ENCODE data around the gene SLC6A3. TPM values are rescaled to one million over a fixed set of nuclear protein-coding genes. Genes with fewer than 3 reads are reported as not detected.

SLC6A3 gene
- total RNA-seq, 1 donor from 2014 or later, result not detected

- DNase-seq (ENCODE audit: low spot score), result no peak
- Mint-ChIP-seq H3K36me3 (ENCODE audit: low read depth) (no peaks in the 10 kb centered on the region), H3K9me3 (no peaks in the 10 kb centered on the region), H3K27me3 (ENCODE audit: low read depth) (peaks cover 20% of the 10 kb centered on the region), H3K27ac (no peak overlapping the region), H3K4me3 (ENCODE audit: low read depth) (no peak overlapping the region), H3K4me1 (ENCODE audit: low read depth) (peaks cover 16% of the 10 kb centered on the region)
- intact Hi-C loops (cut with micrococcal nuclease), result no loop called here
These were observed 60.7 kb downstream of the SLC6A3 start for GRCh38 chr5:1384521-1384920.

DNA sequence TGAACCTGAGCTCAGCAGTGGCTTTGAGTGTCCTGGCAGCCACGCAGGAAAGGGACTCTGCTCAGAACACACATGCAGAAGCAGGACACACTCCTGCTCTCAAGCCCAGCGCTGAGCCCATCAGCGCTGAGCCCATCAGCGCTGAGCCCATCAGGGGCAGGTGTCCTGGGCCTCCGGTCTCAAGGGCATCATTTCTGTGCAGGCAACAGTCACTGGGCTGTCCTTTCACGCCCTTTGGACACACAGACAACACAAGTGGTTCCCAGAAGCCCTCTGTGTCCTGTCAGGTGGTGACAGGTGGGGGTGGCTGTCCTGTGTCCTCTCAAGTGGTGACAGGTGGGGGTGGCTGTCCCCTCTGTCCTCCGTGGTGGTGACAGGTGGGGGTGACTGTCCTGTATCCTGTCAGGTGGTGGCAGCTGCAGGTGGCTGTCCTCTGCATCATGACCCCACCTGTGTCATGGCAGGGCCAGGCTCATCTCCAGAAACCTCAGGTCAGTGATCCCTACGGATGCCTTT, 61.3 kb downstream of the SLC6A3 start:
- Mint-ChIP-seq H3K9me3 (no peaks in the 10 kb centered on the region), H3K4me3 (ENCODE audit: low read depth) (no peak overlapping the region), H3K27me3 (ENCODE audit: low read depth) (peaks cover 17% of the 10 kb centered on the region), H3K27ac (no peak overlapping the region), H3K36me3 (ENCODE audit: low read depth) (no peaks in the 10 kb centered on the region), H3K4me1 (ENCODE audit: low read depth) (peaks cover 16% of the 10 kb centered on the region)
- DNase-seq (ENCODE audit: low spot score), result no peak
- intact Hi-C loops (cut with micrococcal nuclease), result no loop called here

DNA sequence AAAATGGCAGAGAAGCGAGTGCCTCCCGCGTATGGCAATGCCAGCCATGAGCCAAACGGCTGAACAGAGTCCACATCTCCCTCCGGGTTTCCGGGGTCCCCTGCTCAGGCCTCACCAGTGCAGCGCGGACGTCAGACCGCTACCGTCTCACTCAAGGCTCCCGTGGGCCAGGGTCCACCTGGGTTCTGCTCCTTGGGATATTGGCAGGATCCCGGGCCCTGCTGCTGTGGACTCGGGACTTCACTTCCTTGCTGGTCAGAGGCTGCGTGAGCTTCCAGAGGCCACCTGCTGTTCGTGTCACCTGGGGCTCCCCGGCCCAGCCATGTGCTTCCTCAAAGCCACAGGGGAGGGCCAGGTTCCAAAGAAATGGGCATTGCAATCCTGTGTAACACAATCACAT, 61.9 kb downstream of the SLC6A3 start:
- no peak for DNase-seq (ENCODE audit: low spot score)
- H3K4me1 Mint-ChIP-seq (ENCODE audit: low read depth), result peaks cover 16% of the 10 kb centered on the region
- no peak overlapping the region for H3K4me3 Mint-ChIP-seq (ENCODE audit: low read depth)
- no peaks in the 10 kb centered on the region for H3K36me3 Mint-ChIP-seq (ENCODE audit: low read depth)
- H3K27me3 Mint-ChIP-seq (ENCODE audit: low read depth), result peaks cover 12% of the 10 kb centered on the region
- no peak overlapping the region for H3K27ac Mint-ChIP-seq
- intact Hi-C loops (cut with micrococcal nuclease), result no loop called here
- no peaks in the 10 kb centered on the region for H3K9me3 Mint-ChIP-seq

GRCh38 chr5:1382248-1382700, 63.0 kb downstream of the SLC6A3 start:
- intact Hi-C loops (cut with micrococcal nuclease), result no loop called here
- no peak for DNase-seq (ENCODE audit: low spot score)
- peaks cover 7% of the 10 kb centered on the region for H3K27me3 Mint-ChIP-seq (ENCODE audit: low read depth)
- no peak overlapping the region for H3K27ac Mint-ChIP-seq
- no peaks in the 10 kb centered on the region for H3K9me3 Mint-ChIP-seq
- H3K4me1 Mint-ChIP-seq (ENCODE audit: low read depth), result peaks cover 16% of the 10 kb centered on the region
- no peak overlapping the region for H3K4me3 Mint-ChIP-seq (ENCODE audit: low read depth)
- no peaks in the 10 kb centered on the region for H3K36me3 Mint-ChIP-seq (ENCODE audit: low read depth)

- Mint-ChIP-seq H3K36me3 (ENCODE audit: low read depth) (no peaks in the 10 kb centered on the region), H3K27me3 (ENCODE audit: low read depth) (peaks cover under 1% of the 10 kb centered on the region), H3K4me1 (ENCODE audit: low read depth) (peaks cover 10% of the 10 kb centered on the region), H3K9me3 (no peaks in the 10 kb centered on the region), H3K27ac (no peak overlapping the region), H3K4me3 (ENCODE audit: low read depth) (no peak overlapping the region)
- DNase-seq (ENCODE audit: low spot score), result no peak
- intact Hi-C loops (cut with micrococcal nuclease), result loop anchor here (2.0 kb wide), 1 partner anchor 263 kb away; no protein-coding TSS in a partner anchor
These were observed 63.6 kb downstream of the SLC6A3 start for GRCh38 chr5:1381370-1382247.

- intact Hi-C loops (cut with micrococcal nuclease), result loop anchor here (2.0 kb wide), 1 partner anchor 264 kb away; no protein-coding TSS in a partner anchor
These were observed 64.3 kb downstream of the SLC6A3 start for GRCh38 chr5:1380910-1381309.

GRCh38 chr5:1380011-1380817, 65.0 kb downstream of the SLC6A3 start:
- no peaks in the 10 kb centered on the region for H3K27me3 Mint-ChIP-seq (ENCODE audit: low read depth)
- peak overlapping the region; percentile 68 for H3K4me3 Mint-ChIP-seq (ENCODE audit: low read depth)
- intact Hi-C loops (cut with micrococcal nuclease), result loop anchor here (2.0 kb wide), 1 partner anchor 265 kb away; no protein-coding TSS in a partner anchor

More at GRCh38 chr5:1380910-1381309, 64.3 kb downstream of the SLC6A3 start:
- H3K4me1 Mint-ChIP-seq (ENCODE audit: low read depth), result peaks cover 9% of the 10 kb centered on the region
- H3K9me3 Mint-ChIP-seq, result no peaks in the 10 kb centered on the region
- H3K36me3 Mint-ChIP-seq (ENCODE audit: low read depth), result no peaks in the 10 kb centered on the region
- H3K4me3 Mint-ChIP-seq (ENCODE audit: low read depth), result no peak overlapping the region
- no peak overlapping the region for H3K27ac Mint-ChIP-seq
- H3K27me3 Mint-ChIP-seq (ENCODE audit: low read depth), result no peaks in the 10 kb centered on the region
- DNase-seq (ENCODE audit: low spot score), result no peak

DNA sequence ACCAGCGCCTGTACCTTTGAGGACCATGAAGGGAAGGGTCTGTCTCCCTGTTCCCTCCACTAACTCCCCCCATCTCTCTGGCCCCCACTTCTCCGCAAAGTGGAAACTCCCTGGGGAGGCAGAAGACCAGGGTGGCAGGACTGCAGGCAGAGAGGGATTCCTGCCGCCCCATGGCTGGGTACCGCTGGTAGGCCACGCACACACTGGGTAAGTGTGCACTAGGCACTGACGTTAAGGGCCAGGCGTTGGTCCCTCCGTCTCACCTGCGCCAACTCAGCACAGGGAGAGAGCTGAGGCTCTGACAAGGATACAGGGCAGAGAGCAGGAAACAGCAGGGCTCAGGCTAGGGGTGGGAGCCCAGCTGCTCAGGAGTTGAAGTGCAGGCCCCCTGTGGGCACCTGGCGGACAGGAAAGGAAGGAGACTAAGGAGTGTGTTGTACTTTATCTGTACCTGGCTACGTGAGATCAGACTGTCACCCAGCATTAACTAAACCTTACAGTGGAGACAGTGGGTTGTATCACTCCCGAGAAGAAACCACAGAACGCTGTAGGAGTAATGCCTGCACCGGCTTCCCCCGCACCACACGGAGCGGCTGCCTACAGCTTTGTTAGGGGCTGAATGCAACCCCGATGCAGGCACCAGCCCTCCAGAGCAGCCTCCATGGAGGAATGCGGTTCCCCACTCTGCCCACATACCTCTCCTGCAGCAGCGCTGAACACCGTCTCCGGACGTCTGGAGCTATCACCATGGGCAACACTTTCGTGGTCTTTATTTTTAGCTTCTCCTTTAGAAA, 66.2 kb downstream of the SLC6A3 start:
- H3K27me3 Mint-ChIP-seq (ENCODE audit: low read depth), result peaks cover 2% of the 10 kb centered on the region
- H3K4me3 Mint-ChIP-seq (ENCODE audit: low read depth), result no peak overlapping the region
- H3K9me3 Mint-ChIP-seq, result no peaks in the 10 kb centered on the region
- no peaks in the 10 kb centered on the region for H3K36me3 Mint-ChIP-seq (ENCODE audit: low read depth)
- H3K27ac Mint-ChIP-seq, result no peak overlapping the region
- DNase-seq (ENCODE audit: low spot score), result no peak
- intact Hi-C loops (cut with micrococcal nuclease), result no loop called here
- H3K4me1 Mint-ChIP-seq (ENCODE audit: low read depth), result peaks cover 4% of the 10 kb centered on the region

More at GRCh38 chr5:1380011-1380817, 65.0 kb downstream of the SLC6A3 start:
- Mint-ChIP-seq H3K9me3 (no peaks in the 10 kb centered on the region), H3K27ac (peak overlapping the region; percentile 65), H3K36me3 (ENCODE audit: low read depth) (no peaks in the 10 kb centered on the region), H3K4me1 (ENCODE audit: low read depth) (peaks cover 5% of the 10 kb centered on the region)
- peak; percentile 53 for DNase-seq (ENCODE audit: low spot score)

DNA sequence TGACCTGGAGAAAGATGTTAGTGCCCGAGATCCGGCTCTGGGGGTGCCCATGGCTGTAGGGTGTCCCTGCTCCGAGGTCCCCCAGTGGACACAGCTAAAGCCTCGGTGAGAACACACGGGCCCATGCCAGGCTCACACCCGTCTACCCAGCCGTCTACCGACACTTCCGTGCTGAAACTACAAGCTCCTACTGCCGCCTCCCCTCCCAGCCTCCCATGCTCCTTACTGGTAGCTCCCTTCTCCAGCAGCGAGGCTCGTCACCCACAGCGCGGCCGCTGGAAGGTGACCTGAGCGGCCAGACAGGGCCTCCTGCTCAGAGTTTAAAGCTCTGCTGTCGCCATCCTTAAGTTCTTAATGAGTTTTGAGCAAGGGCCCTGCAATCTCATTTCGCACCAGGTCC, 67.1 kb downstream of the SLC6A3 start:
- Mint-ChIP-seq H3K4me1 (ENCODE audit: low read depth) (peaks cover 4% of the 10 kb centered on the region), H3K4me3 (ENCODE audit: low read depth) (no peak overlapping the region), H3K36me3 (ENCODE audit: low read depth) (no peaks in the 10 kb centered on the region), H3K27me3 (ENCODE audit: low read depth) (peaks cover 4% of the 10 kb centered on the region), H3K27ac (no peak overlapping the region), H3K9me3 (no peaks in the 10 kb centered on the region)
- DNase-seq (ENCODE audit: low spot score), result no peak
- intact Hi-C loops (cut with micrococcal nuclease), result no loop called here

DNA sequence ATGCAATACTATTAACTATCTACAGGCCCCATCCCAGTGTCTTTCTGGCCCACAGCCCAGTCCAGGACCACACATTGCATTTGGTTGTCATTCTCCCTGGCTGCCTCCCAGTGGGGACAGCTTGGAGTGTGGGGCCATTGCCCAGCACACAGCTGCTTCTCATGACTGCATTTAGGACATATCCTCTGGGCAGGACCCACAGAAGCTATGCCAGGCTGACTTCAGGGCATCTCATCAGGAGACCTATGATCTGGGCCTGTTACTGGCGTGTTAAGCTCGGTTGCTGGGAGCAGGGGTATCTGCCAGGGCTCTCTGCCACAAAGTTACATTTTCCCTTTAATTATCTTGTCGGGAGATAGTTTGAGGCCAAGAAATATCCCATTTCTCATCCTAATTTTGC, 68.3 kb downstream of the SLC6A3 start:
- Mint-ChIP-seq H3K27ac (no peak overlapping the region), H3K36me3 (ENCODE audit: low read depth) (no peaks in the 10 kb centered on the region), H3K27me3 (ENCODE audit: low read depth) (peaks cover 10% of the 10 kb centered on the region), H3K4me1 (ENCODE audit: low read depth) (peaks cover 4% of the 10 kb centered on the region), H3K9me3 (no peaks in the 10 kb centered on the region), H3K4me3 (ENCODE audit: low read depth) (no peak overlapping the region)
- intact Hi-C loops (cut with micrococcal nuclease), result no loop called here
- DNase-seq (ENCODE audit: low spot score), result no peak

GRCh38 chr5:1375871-1376810, 69.1 kb downstream of the SLC6A3 start:
- H3K27me3 Mint-ChIP-seq (ENCODE audit: low read depth), result peaks cover 10% of the 10 kb centered on the region
- no peak for DNase-seq (ENCODE audit: low spot score)
- H3K9me3 Mint-ChIP-seq, result no peaks in the 10 kb centered on the region
- H3K36me3 Mint-ChIP-seq (ENCODE audit: low read depth), result no peaks in the 10 kb centered on the region
- intact Hi-C loops (cut with micrococcal nuclease), result no loop called here
- no peak overlapping the region for H3K27ac Mint-ChIP-seq
- peaks cover under 1% of the 10 kb centered on the region for H3K4me1 Mint-ChIP-seq (ENCODE audit: low read depth)
- H3K4me3 Mint-ChIP-seq (ENCODE audit: low read depth), result no peak overlapping the region

Data from activated T-helper 2 cell treated with anti-CD3 and anti-CD28 coated beads, Interferon-gamma antibody, Interleukin-2, Interleukin-4, amounts not matched to agents 10 μg/mL and 5 μg/mL and 100 μg/mL, durations not matched to agents 14 hours and 24 hours and 36 hours (primary cell).